ENCODE measurements around the gene ELMO1.

ELMO1 gene

GRCh38 chr7:37399876-37400421, 48.7 kb downstream of the ELMO1 start:
- DNase-seq: no peak

- no peak for DNase-seq
Measured at GRCh38 chr7:37398403-37398802, 50.3 kb downstream of the ELMO1 start.

GRCh38 chr7:37395618-37396259, 52.9 kb downstream of the ELMO1 start:
- DNase-seq: no peak

- no peak for DNase-seq
Measured at GRCh38 chr7:37394158-37394557, 54.5 kb downstream of the ELMO1 start.

GRCh38 chr7:37393476-37393875, 55.2 kb downstream of the ELMO1 start:
- DNase-seq: no peak

GRCh38 chr7:37392673-37393017, 56.0 kb downstream of the ELMO1 start:
- DNase-seq: no peak

- DNase-seq: no peak
Measured at GRCh38 chr7:37391791-37392672, 56.6 kb downstream of the ELMO1 start.

GRCh38 chr7:37390114-37390513, 58.5 kb downstream of the ELMO1 start:
- DNase-seq: no peak

- no peak for DNase-seq
Measured at GRCh38 chr7:37388811-37389210, 59.9 kb downstream of the ELMO1 start.

GRCh38 chr7:37385787-37386186, 62.9 kb downstream of the ELMO1 start:
- no peak for DNase-seq

GRCh38 chr7:37382546-37383088, 66.0 kb downstream of the ELMO1 start:
- no peak for DNase-seq

GRCh38 chr7:37380831-37381230, 67.8 kb downstream of the ELMO1 start:
- DNase-seq: no peak

- no peak for DNase-seq
Measured at GRCh38 chr7:37379546-37380277, 69.0 kb downstream of the ELMO1 start.

- no peak for DNase-seq
Measured at GRCh38 chr7:37377231-37377630, 71.4 kb downstream of the ELMO1 start.

- no peak for DNase-seq
Measured at GRCh38 chr7:37376386-37376785, 72.3 kb downstream of the ELMO1 start.

GRCh38 chr7:37372750-37373149, 75.9 kb downstream of the ELMO1 start:
- DNase-seq: no peak

- no peak for DNase-seq
Measured at GRCh38 chr7:37371755-37372154, 76.9 kb downstream of the ELMO1 start.

- no peak for DNase-seq
Measured at GRCh38 chr7:37369906-37370305, 78.8 kb downstream of the ELMO1 start.

- DNase-seq: no peak
Measured at GRCh38 chr7:37368540-37368939, 80.1 kb downstream of the ELMO1 start.

- DNase-seq: no peak
Measured at GRCh38 chr7:37367010-37367409, 81.7 kb downstream of the ELMO1 start.

GRCh38 chr7:37366445-37366844, 82.2 kb downstream of the ELMO1 start:
- no peak for DNase-seq

GRCh38 chr7:37365405-37365804, 83.3 kb downstream of the ELMO1 start:
- no peak for DNase-seq

- no peak for DNase-seq
Measured at GRCh38 chr7:37364856-37365255, 83.8 kb downstream of the ELMO1 start.

Measured in NCI-H2171 (cell line).